GM10266 (cell line): ENCODE data around the gene HDHD5.
A peak's percentile ranks its signal among the peaks of the same experiment; 100 is the strongest.

Experiments used
- DNase-seq: peaks from one replicate; pipeline ENCODE4 v3.0.0; 2012; ENCODE audit errors: extremely low spot score
- CTCF ChIP-seq: IDR thresholded peaks from 2 replicates; pipeline ENCODE4 v1.5.1; 2012; ENCODE audit warnings: mild to moderate bottlenecking, low read depth; ENCODE audit not compliant: control insufficient read depth, insufficient read depth; ENCODE audit errors: missing control alignments

Gene HDHD5

DNA sequence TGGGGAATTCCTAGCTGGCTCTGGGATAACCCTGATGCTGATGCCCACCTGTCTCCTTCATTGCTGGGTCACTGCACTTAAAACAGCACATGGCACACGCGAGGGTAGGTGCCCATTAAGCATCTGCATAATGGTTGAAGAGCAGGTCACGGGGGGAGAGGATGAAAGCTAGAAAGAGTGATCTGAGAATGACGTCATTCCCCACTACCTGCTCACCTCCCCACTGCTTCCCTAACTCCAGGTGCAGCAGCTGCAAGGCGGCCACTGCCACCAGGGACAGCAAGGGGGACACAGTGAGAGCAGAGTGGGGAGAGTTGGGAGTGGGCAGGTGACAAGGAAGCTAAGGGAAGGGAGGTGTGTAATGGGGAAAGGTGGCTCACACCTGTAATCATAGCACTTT is 33.1 kb upstream of the HDHD5 start:
- no peak for TF ChIP-seq CTCF
- no peak for DNase-seq

- no peak for TF ChIP-seq CTCF
- no peak for DNase-seq
Measured at GRCh38 chr22:17191163-17191784, 32.2 kb upstream of the HDHD5 start.

DNA sequence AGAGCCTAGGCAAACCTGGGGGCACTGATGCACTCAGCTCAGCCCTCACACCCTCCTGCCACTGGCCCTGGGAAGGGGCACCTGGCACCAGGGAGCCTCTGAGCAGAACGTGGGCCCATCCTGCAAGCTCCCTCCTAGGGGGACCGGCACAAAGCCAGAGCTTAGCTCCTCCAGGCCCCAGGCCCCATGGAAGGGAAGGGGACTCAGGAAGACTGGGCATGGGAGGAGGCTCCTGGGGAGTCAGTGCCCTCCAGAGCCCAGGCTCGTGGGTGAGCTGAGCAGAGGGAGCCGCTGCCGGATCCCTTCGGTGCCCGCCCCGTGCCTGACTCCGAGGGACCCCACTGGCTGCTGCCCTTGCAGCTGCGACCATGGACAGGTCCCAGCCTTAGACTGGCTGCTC is 31.6 kb upstream of the HDHD5 start:
- TF ChIP-seq CTCF, result no peak
- DNase-seq, result no peak

DNA sequence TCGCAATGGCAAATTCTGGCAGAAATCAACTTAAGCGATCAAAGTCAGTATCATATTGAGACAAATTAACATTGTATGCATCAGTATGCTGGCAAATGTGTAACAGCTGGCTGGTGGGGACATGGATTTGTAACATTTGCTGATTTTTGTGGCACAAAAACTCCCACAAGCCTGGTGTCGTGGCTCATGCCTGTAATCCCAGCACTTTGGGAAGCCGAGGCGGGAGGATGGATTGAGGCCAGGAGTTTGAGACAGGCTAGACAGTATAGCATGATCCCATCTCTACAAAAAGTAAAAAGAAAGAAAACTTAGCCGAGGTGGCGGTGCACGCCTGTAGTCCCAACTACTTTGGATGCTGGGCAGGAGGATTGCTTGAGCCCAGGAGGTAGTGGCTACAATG is 17.6 kb upstream of the HDHD5 start:
- no peak for DNase-seq
- TF ChIP-seq CTCF, result no peak

GRCh38 chr22:17172029-17172833 is 13.2 kb upstream of the HDHD5 start:
- DNase-seq, result no peak
- no peak for TF ChIP-seq CTCF

GRCh38 chr22:17171153-17172028 is 12.3 kb upstream of the HDHD5 start:
- TF ChIP-seq CTCF, result peak; percentile 92
- peak; percentile 92 for DNase-seq
